HuH-7 (cell line): Measurements from ENCODE around the gene DOK1.

Experiments used
- DNase-seq: peaks from one replicate; pipeline ENCODE4 v3.0.0; 2011; ENCODE audit warnings: low spot score

Gene DOK1

DNA sequence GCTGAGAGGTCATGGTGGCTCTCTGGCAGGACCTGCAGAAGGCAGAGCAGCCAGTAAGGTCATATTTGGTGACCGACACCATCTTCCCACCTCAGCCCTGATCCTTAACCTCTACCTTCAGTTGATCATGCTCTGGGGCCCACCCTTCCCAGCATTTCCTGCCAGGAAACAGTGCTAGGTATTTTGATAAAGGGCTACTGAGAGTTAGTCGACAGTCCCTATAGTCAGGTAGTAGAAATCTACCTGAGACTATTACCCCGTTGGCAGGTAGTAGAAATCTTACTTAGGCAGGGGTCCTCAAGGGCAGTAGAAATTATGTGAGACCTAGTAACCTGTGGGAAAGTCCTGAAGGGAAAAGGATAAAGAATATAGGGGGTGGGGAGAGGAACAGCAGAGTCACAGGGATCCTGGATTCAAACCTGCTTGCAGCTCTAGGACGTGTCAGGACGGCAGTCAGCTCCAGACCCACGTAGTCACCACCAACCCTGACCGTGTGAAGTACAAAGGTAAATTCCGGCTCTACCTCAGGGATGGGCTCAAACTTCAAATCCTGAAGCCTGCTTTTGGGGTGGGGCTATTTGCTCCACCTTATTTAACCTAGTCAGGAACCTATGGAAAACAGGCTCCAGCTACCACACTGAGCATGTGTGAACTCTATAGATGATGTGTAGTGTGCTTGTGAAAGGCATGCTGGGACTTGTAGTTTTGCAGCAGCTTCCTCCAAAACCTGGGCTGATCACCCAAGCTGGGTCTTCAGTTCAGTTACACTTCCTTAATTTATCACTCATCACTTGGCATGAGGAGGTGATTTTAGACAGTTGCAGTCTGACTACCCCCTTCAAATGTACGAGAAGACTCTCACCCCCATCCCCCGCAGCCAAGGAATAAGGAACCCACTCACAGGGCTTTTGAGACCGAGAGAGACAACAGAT lies 28.5 kb upstream of the DOK1 start, which contains the start of gene DQX1:
Gene DQX1, minus strand, starts transcription at position 515 of the 932 bp plus-strand sequence. Its CDS starts 502 bp downstream, at position 13.
- DNase-seq, result peak; percentile 51

- DNase-seq, result no peak
These were observed 27.8 kb upstream of the DOK1 start for GRCh38 chr2:74526649-74527230.

- DNase-seq, result no peak
These were observed 26.8 kb upstream of the DOK1 start for GRCh38 chr2:74527741-74528140.

GRCh38 chr2:74528600-74529356 lies 25.7 kb upstream of the DOK1 start:
- DNase-seq, result no peak

- peak; percentile 98 for DNase-seq
These were observed 24.9 kb upstream of the DOK1 start, which contains the start of the genes AUP1 and HTRA2 for GRCh38 chr2:74529357-74530238. Gene AUP1 (minus strand): TSS chr2:74529706. CDS start chr2:74529629, 77 bp downstream. Gene HTRA2 (plus strand): TSS chr2:74529933. CDS start chr2:74530007, 74 bp downstream.

DNA sequence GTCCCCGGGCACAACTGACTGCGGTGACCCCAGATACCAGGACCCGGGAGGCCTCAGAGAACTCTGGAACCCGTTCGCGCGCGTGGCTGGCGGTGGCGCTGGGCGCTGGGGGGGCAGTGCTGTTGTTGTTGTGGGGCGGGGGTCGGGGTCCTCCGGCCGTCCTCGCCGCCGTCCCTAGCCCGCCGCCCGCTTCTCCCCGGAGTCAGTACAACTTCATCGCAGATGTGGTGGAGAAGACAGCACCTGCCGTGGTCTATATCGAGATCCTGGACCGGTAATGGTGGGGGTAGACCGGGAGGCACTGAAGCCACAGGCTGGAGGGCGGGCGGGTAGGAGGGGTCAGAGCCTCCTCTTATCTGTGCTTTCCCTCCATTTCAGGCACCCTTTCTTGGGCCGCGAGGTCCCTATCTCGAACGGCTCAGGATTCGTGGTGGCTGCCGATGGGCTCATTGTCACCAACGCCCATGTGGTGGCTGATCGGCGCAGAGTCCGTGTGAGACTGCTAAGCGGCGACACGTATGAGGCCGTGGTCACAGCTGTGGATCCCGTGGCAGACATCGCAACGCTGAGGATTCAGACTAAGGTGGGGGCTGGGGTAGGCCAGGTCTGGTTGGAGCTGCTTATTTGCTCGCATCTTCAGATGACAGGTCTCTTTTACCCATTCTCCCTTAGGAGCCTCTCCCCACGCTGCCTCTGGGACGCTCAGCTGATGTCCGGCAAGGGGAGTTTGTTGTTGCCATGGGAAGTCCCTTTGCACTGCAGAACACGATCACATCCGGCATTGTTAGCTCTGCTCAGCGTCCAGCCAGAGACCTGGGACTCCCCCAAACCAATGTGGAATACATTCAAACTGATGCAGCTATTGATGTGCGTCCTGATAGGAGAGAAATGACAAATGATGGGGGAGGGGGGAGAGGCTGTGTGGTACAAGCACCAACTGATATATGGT lies 24.0 kb upstream of the DOK1 start:
- DNase-seq, result no peak

- DNase-seq, result no peak
These were observed 22.9 kb upstream of the DOK1 start for GRCh38 chr2:74531666-74532065.

DNA sequence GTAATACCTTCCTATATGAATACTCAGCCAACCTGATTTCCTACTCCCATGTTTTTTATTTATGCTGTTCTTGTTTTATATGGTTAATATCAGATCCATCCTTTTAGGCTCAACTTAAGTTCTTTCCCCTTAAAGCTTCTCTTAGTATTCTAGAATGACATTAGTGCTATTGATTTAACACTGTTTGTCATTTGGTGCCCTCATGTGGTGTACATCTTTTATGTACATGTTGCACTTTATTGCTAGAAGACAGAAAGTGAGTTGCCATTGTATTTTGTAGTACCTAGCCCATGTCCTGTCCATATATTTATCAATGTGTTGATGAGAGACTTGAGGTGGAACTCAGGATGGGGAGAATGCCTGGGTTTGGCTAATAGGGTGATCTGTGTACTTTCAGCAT lies 22.3 kb upstream of the DOK1 start:
- DNase-seq, result peak; percentile 47

DNA sequence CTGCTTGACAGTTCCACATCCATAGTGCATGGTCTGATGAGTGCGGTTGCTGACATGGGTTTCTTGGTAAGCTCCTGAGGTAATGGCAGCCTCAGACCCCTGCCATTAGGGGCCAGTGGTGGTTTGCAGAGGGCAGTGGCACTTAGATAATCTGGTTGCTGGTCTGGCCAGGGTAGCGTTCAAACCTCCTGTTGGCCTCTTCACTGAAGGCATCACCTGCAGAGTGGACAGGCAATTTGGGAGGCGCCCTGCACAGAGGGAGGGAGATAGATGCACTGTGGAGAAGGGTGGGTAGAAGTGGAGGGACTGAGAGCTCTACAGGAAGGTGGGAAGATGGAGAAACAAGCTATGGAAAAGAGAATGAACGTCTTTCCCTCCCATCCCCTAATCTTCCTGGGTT lies 21.1 kb upstream of the DOK1 start:
- no peak for DNase-seq

DNA sequence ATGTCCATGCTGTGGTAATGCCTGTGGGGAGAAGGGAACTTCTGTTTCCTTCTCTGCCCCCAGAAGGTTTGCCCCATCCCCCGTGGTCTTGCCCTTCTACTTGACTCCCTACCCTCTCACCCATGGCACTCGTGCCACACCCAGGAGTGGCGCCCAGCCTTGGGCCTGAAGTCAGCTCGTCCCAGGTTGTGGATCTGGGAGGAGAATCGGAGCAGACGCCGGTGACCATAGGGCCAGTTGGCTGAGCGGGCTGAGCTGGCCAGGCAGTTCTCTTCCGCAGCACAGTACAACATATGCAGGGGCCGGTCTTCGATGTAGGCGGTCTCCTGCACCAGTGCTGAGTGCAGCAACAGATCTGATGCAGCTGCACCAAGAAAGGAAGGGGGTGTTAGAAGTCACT lies 20.1 kb upstream of the DOK1 start:
- DNase-seq, result no peak

DNA sequence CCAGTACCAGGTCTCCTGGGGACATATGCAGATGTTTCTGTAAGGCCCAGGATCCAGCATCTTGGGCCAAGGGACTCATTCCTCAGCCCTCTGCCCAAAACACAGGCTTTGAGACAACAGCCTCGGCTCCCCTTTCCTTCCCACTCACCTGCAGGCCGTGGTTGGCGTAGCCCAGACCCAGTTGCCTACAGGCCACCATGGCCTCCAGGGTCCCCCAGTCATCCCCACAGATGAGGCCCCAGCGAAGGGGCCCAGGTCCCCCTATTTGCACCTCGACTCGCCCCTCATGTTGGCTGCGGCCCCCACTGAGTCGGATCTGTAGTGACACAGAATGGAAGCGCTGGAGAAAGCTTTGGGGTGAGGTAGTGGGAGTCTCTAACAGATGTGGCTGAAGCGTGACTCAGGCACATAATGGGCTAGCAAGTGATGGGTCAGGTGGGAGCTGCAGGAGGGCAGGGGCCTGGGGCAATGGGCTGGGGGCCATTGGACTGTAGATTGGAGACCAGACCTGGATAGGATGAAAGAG lies 19.0 kb upstream of the DOK1 start:
- DNase-seq, result no peak

GRCh38 chr2:74536166-74536950 lies 18.2 kb upstream of the DOK1 start:
- DNase-seq, result no peak

- no peak for DNase-seq
These were observed 17.4 kb upstream of the DOK1 start for GRCh38 chr2:74537140-74537539.

DNA sequence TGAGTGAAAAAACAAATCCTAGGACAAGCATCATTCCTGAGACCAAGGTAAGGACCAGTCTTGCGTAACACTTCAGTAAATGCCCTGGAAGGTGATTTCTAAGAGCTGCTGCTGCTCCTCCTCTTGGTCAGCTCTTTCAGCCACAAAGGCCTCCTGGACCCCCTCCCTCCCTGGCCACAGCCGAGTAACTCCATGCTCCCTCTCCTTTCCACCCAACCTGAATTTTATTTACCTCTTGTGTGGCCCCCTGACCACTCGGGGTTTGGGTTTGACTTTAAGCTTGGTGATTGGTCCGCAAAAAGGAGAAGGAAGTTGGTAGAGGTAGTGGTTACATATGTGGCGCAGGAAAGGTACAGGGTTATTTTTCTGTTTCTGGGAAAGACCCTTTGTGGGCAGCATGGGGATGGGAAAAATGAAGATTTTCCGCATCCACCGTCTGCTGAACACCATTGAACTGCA lies 15.6 kb upstream of the DOK1 start:
- DNase-seq, result no peak

DNA sequence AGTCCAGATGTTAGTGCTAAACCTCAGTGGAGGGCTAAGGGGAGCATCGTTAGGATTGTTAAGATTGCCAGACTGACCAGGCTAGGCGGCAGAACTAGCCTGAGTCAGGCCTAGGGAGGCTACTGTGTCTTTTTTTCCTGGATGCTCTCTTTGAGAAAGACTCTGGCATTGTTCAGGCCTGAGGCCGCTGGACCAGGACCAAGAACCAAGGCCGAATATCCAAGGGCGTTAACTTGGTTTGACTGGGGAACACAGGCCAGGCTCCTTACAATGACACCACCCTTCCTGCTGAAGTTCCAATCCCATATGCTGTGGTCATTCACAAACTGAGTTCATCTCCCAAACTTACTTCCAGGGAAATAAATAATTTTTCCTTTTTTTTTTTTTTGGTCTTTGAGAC lies 14.2 kb upstream of the DOK1 start:
- no peak for DNase-seq

DNA sequence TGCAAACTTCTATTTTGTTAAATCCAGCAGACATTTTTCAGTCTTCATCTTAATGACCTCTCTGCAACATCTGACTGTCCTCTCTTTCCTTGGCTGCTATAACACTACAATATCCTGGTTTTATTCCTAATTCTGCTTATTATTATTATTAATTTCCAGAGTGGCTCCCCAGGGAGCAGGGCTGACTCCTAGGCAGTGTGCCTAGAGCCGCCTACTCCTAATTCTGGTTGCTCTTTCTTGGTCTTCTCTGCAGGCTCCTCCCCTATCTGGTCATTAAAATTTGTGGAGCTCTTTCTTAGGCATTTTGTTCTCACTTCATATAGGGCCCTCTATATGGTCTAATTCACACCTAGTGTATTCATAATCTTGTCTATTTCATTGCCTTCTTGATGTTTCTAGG lies 11.5 kb upstream of the DOK1 start:
- DNase-seq, result no peak

DNA sequence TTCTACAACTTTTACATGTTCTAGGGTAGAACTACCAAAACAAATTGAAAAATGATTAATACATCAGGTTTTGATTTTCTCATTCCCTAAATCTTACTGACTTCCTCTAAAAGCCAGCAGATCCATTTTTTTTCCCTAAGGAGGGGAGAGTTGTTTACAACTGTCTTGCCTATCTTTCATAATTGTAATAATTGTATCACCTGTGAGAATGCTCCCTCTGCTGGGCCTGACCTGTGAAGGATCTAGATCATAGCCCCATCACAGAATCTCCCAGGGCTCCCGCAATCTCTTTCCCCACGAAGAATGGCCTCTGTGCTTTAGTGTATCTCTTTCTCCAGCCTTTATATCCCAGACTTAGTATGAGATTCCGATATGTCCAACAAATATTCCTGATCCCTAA lies 9.9 kb upstream of the DOK1 start:
- peak; percentile 41 for DNase-seq

GRCh38 chr2:74546004-74546403 lies 8.5 kb upstream of the DOK1 start:
- no peak for DNase-seq

- DNase-seq, result no peak
These were observed 6.1 kb upstream of the DOK1 start for GRCh38 chr2:74548285-74548899.
